Lung (tissue), 12 donors: Measurements from ENCODE around the gene AADACL4. TPM values are rescaled to one million over a fixed set of nuclear protein-coding genes. Genes with fewer than 3 reads are reported as not detected.

Experiments
- ATAC-seq: fragments of 200-7000 bp; cut with Tn5 transposase; one replicate; pipeline ENCODE4 v1.9.1; 2020; ENCODE audit warnings: moderate number of reproducible peaks; ENCODE audit not compliant: insufficient read depth, low FRiP score
- DNase-seq, 3 donors: peaks; one replicate each; pipeline ENCODE4 v3.0.0-alpha.2; 2013 to 2017
- H3K27ac ChIP-seq, 2 donors: one replicate each; pipeline ENCODE4 v1.5.1; 2013; ENCODE audit warnings: mild to moderate bottlenecking in 2 of 2, moderate library complexity in 2 of 2, control low read depth in 1 of 2, inconsistent platforms in 1 of 2, low read depth in 1 of 2, low read length in 1 of 2
- H3K27me3 ChIP-seq, 3 donors: one replicate each; pipeline ENCODE4 v1.5.1; 2013; ENCODE audit warnings: low read length in 2 of 3; ENCODE audit not compliant: control insufficient read depth in 3 of 3, insufficient read depth in 3 of 3
- H3K36me3 ChIP-seq, 4 donors: one replicate each; pipeline ENCODE4 v1.5.1; 2013; ENCODE audit warnings: low read length in 4 of 4, mild to moderate bottlenecking in 1 of 4, moderate library complexity in 1 of 4; ENCODE audit not compliant: control insufficient read depth in 4 of 4, insufficient read depth in 4 of 4
- H3K4me1 ChIP-seq, 5 donors: one replicate each; pipeline ENCODE4 v1.5.1; 2013; ENCODE audit warnings: low read length in 5 of 5, mild to moderate bottlenecking in 2 of 5, moderate library complexity in 1 of 5; ENCODE audit not compliant: control insufficient read depth in 5 of 5, insufficient read depth in 5 of 5
- H3K4me3 ChIP-seq: one replicate; pipeline ENCODE4 v1.5.1; 2013; ENCODE audit warnings: mild to moderate bottlenecking, control low read depth, moderate library complexity
- H3K9ac ChIP-seq, 2 donors: one replicate each; pipeline ENCODE4 v1.5.1; 2013; ENCODE audit warnings: low read length in 2 of 2, control low read depth in 1 of 2; ENCODE audit not compliant: insufficient read depth in 1 of 2
- H3K9me3 ChIP-seq, 4 donors: one replicate each; pipeline ENCODE4 v1.5.1; 2013; ENCODE audit warnings: low read length in 3 of 4, mild to moderate bottlenecking in 1 of 4, moderate library complexity in 1 of 4; ENCODE audit not compliant: control insufficient read depth in 4 of 4, insufficient read depth in 3 of 4
- WGBS, 2 donors: extraction: QIAGEN DNeasy Blood & Tissue Kit; methylation state at CpG; one replicate each; pipeline ENCODE4 v1.1.7; 2013; 5-methylcytosine and 5-hydroxymethylcytosine counted together
- polyA plus RNA-seq, 2 donors: library from polyadenylated mRNA; stranded (reverse); fragments of 200-250 nt; gene quantifications; one replicate each; pipeline ENCODE4 v1.2.1, GENCODE V29; 2013
- total RNA-seq, 2 donors: library from RNA; depleted of rRNA in 1 of 2; stranded (reverse); fragments of >200 nt in 1 of 2; gene quantifications; one replicate each; pipeline ENCODE4 v1.2.1, GENCODE V29; 2014 to 2021
- TF ChIP-seq, protein P1 (sequence below): IDR thresholded peaks from 2 replicates; pipeline ENCODE4 v1.5.1; 2012; ENCODE audit warnings: mild to moderate bottlenecking; ENCODE audit errors: control extremely low read depth, extremely low read depth
- donor health status: control.
- donor health status: control.
- donor health status: Bipolar disorder and iron deficiency.
- donor health status: healthy.
- donor health status: DM: yes; HTN: yes; CAD: no.

AADACL4 gene
- total and polyA plus RNA-seq, 4 donors, result not detected

DNA sequence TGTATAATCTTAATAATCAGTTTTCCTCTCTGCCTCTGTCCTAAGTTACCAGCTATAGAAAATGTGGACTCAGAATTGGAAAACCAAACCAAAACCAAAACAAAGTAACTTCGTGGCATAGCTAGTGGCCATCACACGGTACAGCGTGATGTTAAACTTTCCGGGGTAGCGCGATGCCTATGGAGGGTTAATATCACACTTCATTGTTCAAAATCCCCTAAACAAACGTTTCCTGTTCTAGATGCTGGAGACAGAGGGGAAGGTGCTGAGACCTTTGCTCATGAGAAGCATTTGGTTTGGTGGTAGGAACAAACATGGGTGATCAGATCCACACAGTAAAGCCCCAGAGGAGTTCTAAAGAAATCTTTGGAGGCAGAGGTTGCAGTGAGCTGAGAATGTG, 4.9 kb downstream of the AADACL4 start:
- H3K27me3 ChIP-seq, result no peaks in the 10 kb centered on the region
- peaks cover 0 to 12% (median 0%) of the 10 kb centered on the region in 5 donors for H3K4me1 ChIP-seq
- no peak overlapping the region for H3K9ac ChIP-seq
- DNase-seq, result no peak
- H3K27ac ChIP-seq, result no peak overlapping the region
- H3K4me3 ChIP-seq, result no peak overlapping the region
- H3K36me3 ChIP-seq, result no peaks in the 10 kb centered on the region
- no peaks in the 10 kb centered on the region for H3K9me3 ChIP-seq
- WGBS, 2 donors, result 67 to 70% methylated on average over 7 of the region's 7 CpGs
- TF ChIP-seq, protein P1, sequence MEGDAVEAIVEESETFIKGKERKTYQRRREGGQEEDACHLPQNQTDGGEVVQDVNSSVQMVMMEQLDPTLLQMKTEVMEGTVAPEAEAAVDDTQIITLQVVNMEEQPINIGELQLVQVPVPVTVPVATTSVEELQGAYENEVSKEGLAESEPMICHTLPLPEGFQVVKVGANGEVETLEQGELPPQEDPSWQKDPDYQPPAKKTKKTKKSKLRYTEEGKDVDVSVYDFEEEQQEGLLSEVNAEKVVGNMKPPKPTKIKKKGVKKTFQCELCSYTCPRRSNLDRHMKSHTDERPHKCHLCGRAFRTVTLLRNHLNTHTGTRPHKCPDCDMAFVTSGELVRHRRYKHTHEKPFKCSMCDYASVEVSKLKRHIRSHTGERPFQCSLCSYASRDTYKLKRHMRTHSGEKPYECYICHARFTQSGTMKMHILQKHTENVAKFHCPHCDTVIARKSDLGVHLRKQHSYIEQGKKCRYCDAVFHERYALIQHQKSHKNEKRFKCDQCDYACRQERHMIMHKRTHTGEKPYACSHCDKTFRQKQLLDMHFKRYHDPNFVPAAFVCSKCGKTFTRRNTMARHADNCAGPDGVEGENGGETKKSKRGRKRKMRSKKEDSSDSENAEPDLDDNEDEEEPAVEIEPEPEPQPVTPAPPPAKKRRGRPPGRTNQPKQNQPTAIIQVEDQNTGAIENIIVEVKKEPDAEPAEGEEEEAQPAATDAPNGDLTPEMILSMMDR, result no peak
- no peak for ATAC-seq

DNA sequence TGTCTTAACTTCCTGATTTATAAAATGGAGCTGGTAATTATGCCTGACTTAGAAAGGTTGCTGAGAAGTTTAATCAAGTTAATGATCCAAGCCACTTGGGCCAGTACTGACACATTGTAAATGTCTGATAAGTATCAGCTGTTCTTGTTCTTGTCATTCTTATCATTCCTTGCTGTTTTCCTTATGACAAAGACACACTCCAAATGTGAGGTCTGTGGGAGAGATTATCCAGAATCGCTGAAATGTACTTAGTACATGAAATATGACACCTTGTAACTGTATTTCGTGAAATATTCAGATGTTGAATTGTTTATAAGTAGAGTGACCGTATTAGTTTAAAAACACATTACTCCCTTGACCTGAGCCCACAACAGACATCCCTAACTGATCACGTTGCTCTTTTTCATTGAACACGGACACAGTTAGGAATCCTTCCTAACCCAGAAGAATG, 6.1 kb downstream of the AADACL4 start:
- DNase-seq (peak in 2 of 3 donors; percentile 73), ATAC-seq (no peak)
- H3K9me3 ChIP-seq, result no peaks in the 10 kb centered on the region
- no peaks in the 10 kb centered on the region for H3K27me3 ChIP-seq
- H3K36me3 ChIP-seq, result no peaks in the 10 kb centered on the region
- H3K4me1 ChIP-seq, result peaks cover 0 to 12% (median 0%) of the 10 kb centered on the region in 5 donors
- TF ChIP-seq, protein P1, result no peak
- no peak overlapping the region for H3K9ac ChIP-seq
- no peak overlapping the region for H3K27ac ChIP-seq
- H3K4me3 ChIP-seq, result no peak overlapping the region
- whole genome bisulfite sequencing, 2 donors, result 62 to 81% methylated on average over 5 of the region's 5 CpGs

DNA sequence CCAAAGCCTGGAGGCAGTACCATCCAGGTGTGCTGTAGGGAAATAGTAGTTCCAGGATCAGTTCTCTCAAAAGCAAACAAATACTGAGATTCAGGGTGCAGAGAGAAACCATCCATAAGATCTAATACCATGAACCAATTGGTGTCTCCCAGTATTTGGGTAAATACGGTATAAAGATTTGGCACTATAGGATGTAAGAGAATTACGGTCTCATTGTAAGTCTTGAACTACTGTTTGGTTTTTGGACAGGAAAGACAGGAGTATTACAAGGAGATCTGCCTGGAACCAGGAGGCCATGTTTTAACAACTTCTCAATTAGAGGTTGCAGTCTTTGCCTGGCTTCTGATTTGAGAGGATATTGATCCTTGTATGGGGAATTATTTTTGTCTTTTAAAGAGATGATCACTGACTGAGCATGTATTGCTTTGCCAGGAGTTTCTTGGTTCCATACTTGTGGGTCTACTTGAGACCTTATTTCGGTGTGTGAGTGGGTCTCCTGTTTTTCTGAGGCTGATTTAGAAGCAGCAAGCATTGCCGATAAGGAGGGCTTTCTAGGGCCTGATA, 10.2 kb downstream of the AADACL4 start:
- no peak for ATAC-seq
- Histone ChIP-seq H3K27ac (no peak overlapping the region), H3K4me1 (peaks cover 0 to 10% (median 0%) of the 10 kb centered on the region in 5 donors), H3K4me3 (no peak overlapping the region), H3K9ac (no peak overlapping the region), H3K27me3 (no peaks in the 10 kb centered on the region), H3K9me3 (no peaks in the 10 kb centered on the region), H3K36me3 (no peaks in the 10 kb centered on the region)
- 82 to 89% methylated on average over 4 of the region's 4 CpGs for WGBS, 2 donors
- TF ChIP-seq, protein P1, result no peak
- DNase-seq, result peak in 2 of 3 donors; percentile 24 to 43

DNA sequence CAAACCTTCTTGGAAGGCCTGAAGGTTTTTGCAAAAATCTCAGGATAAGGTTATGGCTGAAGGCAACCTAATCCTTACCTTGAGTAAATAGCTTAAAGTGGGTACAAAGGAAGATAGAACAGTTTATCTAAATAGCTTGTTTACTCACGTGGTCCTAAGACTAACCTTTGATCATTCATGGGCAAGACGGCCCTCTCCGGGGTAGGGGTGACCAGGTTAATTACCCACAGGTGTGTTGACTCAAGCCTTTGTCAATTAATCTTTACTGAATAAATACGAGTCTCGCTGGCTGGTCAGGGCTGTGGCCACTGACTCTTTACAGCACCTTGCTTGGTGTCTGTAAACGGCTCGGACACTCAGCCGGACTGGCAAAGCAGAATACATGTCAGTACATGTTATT, 10.8 kb downstream of the AADACL4 start:
- H3K27me3 ChIP-seq, result no peaks in the 10 kb centered on the region
- H3K9ac ChIP-seq, result no peak overlapping the region
- H3K27ac ChIP-seq, result no peak overlapping the region
- WGBS, 2 donors, result 87 to 92% methylated on average over 8 of the region's 8 CpGs
- H3K4me3 ChIP-seq, result no peak overlapping the region
- no peaks in the 10 kb centered on the region for H3K9me3 ChIP-seq
- no peak for ATAC-seq
- TF ChIP-seq, protein P1, result no peak
- no peak for DNase-seq
- no peaks in the 10 kb centered on the region for H3K36me3 ChIP-seq
- peaks cover 0 to 10% (median 0%) of the 10 kb centered on the region in 5 donors for H3K4me1 ChIP-seq
